A549 (cell line): Measurements from ENCODE around the gene PPP2R3C. TPM values are rescaled to one million over a fixed set of nuclear protein-coding genes. Genes with fewer than 3 reads are reported as not detected.

Experiments
- ATAC-seq, 2 experiments: fragments of 200-7000 bp in 1 of 2; fragments of >200 bp in 1 of 2; cut with Nextera tagmentation in 1 of 2; cut with Tn5 transposase in 1 of 2; 3 replicates each; pipeline versions ENCODE4 v1.8.0 to v1.9.1; 2018 to 2020; ENCODE audit warnings: mild to moderate bottlenecking in 1 of 2, moderate library complexity in 1 of 2
- CTCF ChIA-PET: fragments of 300-600 bp; sonication (Branson Sonifier 250); formaldehyde crosslinking; extraction: SDS; loops from one replicate; lab custom pipeline; 2021; ENCODE audit warnings: antibody characterized with exemption, inconsistent platforms; lab: Yijun Ruan, JAX
- POLR2A ChIA-PET: fragments of 350-600 bp; formaldehyde crosslinking; extraction: SDS; loops from one replicate; lab custom pipeline; 2021; ENCODE audit warnings: antibody characterized with exemption, inconsistent platforms; lab: Yijun Ruan, JAX
- DNase-seq, 2 experiments: peaks; one replicate each; pipeline versions ENCODE4 v3.0.0 to v3.0.0-alpha.2; 2011 to 2016; ENCODE audit warnings: low read depth in 1 of 2, low spot score in 1 of 2
- FAIRE-seq: peaks from 2 replicates; lab custom pipeline; 2011; peaks lifted over from hg19 to GRCh38; lab: Jason Lieb, UNC
- H3K27ac ChIP-seq, 2 experiments: fragments of >200 bp; sonication (Bioruptor Twin); formaldehyde crosslinking; 3 replicates each; pipeline ENCODE4 v1.5.1; 2016 to 2017
- H3K4me1 ChIP-seq: fragments of >200 bp; sonication (Bioruptor Twin); formaldehyde crosslinking; 3 replicates; pipeline ENCODE4 v1.6.1; 2016
- H3K4me2 ChIP-seq: fragments of >200 bp; sonication (Bioruptor Twin); formaldehyde crosslinking; 3 replicates; pipeline ENCODE4 v1.6.1; 2016
- H3K4me3 ChIP-seq: fragments of >200 bp; sonication (Bioruptor Twin); formaldehyde crosslinking; 3 replicates; pipeline ENCODE4 v1.5.1; 2016
- H3K9me3 ChIP-seq: fragments of >200 bp; sonication (Bioruptor Twin); formaldehyde crosslinking; 3 replicates; pipeline ENCODE4 v1.6.1; 2016
- ATOH8 ChIP-seq: fragments of 250-450 bp; sonication (Bioruptor Pico); IDR thresholded peaks from 2 replicates; pipeline ENCODE4 v1.5.0; 2020; ENCODE audit warnings: low read depth, mild to moderate bottlenecking, moderate library complexity
- BCL3 ChIP-seq: fragments of >200 bp; sonication (Bioruptor Twin); formaldehyde crosslinking; IDR thresholded peaks from 3 replicates; pipeline ENCODE4 v1.6.1; 2016
- E2F6 ChIP-seq: IDR thresholded peaks from 2 replicates; pipeline ENCODE4 v1.6.1; 2012; ENCODE audit warnings: low read depth, borderline replicate concordance
- EHF ChIP-seq: fragments of 250-450 bp; sonication (Bioruptor Pico); IDR thresholded peaks from 2 replicates; pipeline ENCODE4 v1.5.0; 2020; ENCODE audit warnings: mild to moderate bottlenecking
- ELK1 ChIP-seq: fragments of 150-350 bp; IDR thresholded peaks from 2 replicates; pipeline ENCODE4 v1.6.1; 2014; ENCODE audit warnings: low read depth, mild to moderate bottlenecking, low read length
- FOSL2 ChIP-seq, 2 experiments: fragments of 450-650 bp in 1 of 2; fragments of >200 bp in 1 of 2; sonication (Bioruptor Twin) in 1 of 2; formaldehyde crosslinking; IDR thresholded peaks; 2 replicates each; pipeline versions ENCODE4 v1.5.0 to v1.6.1; 2016 to 2020; ENCODE audit warnings: mild to moderate bottlenecking in 1 of 2, moderate library complexity in 1 of 2
- HDAC2 ChIP-seq: fragments of 200-600 bp; sonication (generic); IDR thresholded peaks from 2 replicates; pipeline ENCODE4 v1.6.1; 2016
- HES2 ChIP-seq: fragments of >200 bp; sonication (Bioruptor Twin); formaldehyde crosslinking; IDR thresholded peaks from 2 replicates; pipeline ENCODE4 v1.6.1; 2016
- JUNB ChIP-seq: fragments of >200 bp; sonication (Bioruptor Twin); formaldehyde crosslinking; IDR thresholded peaks from 2 replicates; pipeline ENCODE4 v1.6.1; 2016
- KDM1A ChIP-seq: fragments of 200-600 bp; sonication (generic); IDR thresholded peaks from 2 replicates; pipeline ENCODE4 v1.6.1; 2016; ENCODE audit warnings: low read depth, mild to moderate bottlenecking
- MAFK ChIP-seq: fragments of 450-650 bp; IDR thresholded peaks from 2 replicates; pipeline ENCODE4 v1.6.1; 2014; ENCODE audit not compliant: partially characterized antibody
- MAX ChIP-seq: IDR thresholded peaks from 2 replicates; pipeline ENCODE4 v1.6.1; 2012
- REST ChIP-seq: fragments of 200-600 bp; sonication (generic); IDR thresholded peaks from 2 replicates; pipeline ENCODE4 v1.6.1; 2016; ENCODE audit warnings: antibody characterized with exemption, mild to moderate bottlenecking, moderate library complexity
- RNF2 ChIP-seq: fragments of 200-600 bp; sonication (generic); IDR thresholded peaks from 2 replicates; pipeline ENCODE4 v1.6.1; 2016; ENCODE audit warnings: low read depth, mild to moderate bottlenecking, antibody characterized with exemption, moderate library complexity, borderline replicate concordance
- SREBF2 ChIP-seq: fragments of 450-650 bp; IDR thresholded peaks from 2 replicates; pipeline ENCODE4 v1.6.1; 2014; ENCODE audit warnings: mild to moderate bottlenecking, moderate library complexity
- ZFP36 ChIP-seq: fragments of 450-650 bp; IDR thresholded peaks from 2 replicates; pipeline ENCODE4 v1.6.1; 2014; ENCODE audit warnings: borderline replicate concordance; ENCODE audit not compliant: partially characterized antibody
- ZSCAN20 ChIP-seq: fragments of 250-450 bp; sonication (Bioruptor Pico); IDR thresholded peaks from 2 replicates; pipeline ENCODE4 v1.8.0; 2022; ENCODE audit warnings: mild to moderate bottlenecking, moderate library complexity
- WGBS: methylation state at CpG from one replicate; pipeline ENCODE4 v1.1.6; 2017; ENCODE audit errors: missing lambda C conversion rate; 5-methylcytosine and 5-hydroxymethylcytosine counted together
- polyA plus RNA-seq, 4 experiments: library from polyadenylated mRNA; depleted of rRNA in 3 of 4; stranded (reverse); fragments of >200 nt; fragmentation: RNase III in 1 of 4; extraction: RNeasy Plus Mini Kit Qiagen cat#74134 plus additional on column Dnase treatment in 1 of 4; gene quantifications; 2 replicates in 3 of 4; 3 replicates in 1 of 4; pipeline ENCODE4 v1.2.3, GENCODE V29; 2011 to 2017

PPP2R3C gene
- polyA plus RNA-seq, 2 of the 4 experiments (the other 2 are of a cell fraction), result 19.2 to 32.1 TPM

GRCh38 chr14:35158491-35158890 lies 36.7 kb upstream of the PPP2R3C start:
- CTCF ChIA-PET, result interaction anchor here (1.0 to 1.3 kb wide), 3 partner anchors 18 to 264 kb away, joined by 3 to 5 read pairs (median 3); no protein-coding TSS in a partner anchor
- H3K27ac ChIP-seq, result peak overlapping the region in 1 of 2 experiments; percentile 45; a peak in 2 of 6 replicates
- WGBS, result 95% methylated on average over 2 of the region's 2 CpGs
- TF ChIP-seq MAX (no peak), BCL3 (no peak), REST (no peak), ELK1 (no peak), EHF (no peak), ZFP36 (no peak), SREBF2 (no peak), HES2 (no peak), KDM1A (no peak), MAFK (no peak), HDAC2 (no peak), E2F6 (no peak)
- TF ChIP-seq, all 56 proteins: peak for 0
- Histone ChIP-seq H3K9me3 (no peaks in the 10 kb centered on the region), H3K4me3 (no peak overlapping the region), H3K4me2 (no peak overlapping the region), H3K4me1 (peaks cover 48% of the 10 kb centered on the region)
- DNase-seq, result no peak
- no peak for ATAC-seq
- peak; percentile 36 for FAIRE-seq
- POLR2A ChIA-PET, result no interaction called here

GRCh38 chr14:35155962-35156361 lies 34.2 kb upstream of the PPP2R3C start:
- WGBS, result 3% methylated on average over 1 of the region's 1 CpG
- DNase-seq (peak in 1 of 2 experiments; percentile 16), ATAC-seq (peak in 1 of 2 experiments; percentile 37; a peak in 2 of 6 replicates), FAIRE-seq (no peak)
- Histone ChIP-seq H3K4me3 (no peak overlapping the region), H3K4me1 (peaks cover 34% of the 10 kb centered on the region), H3K27ac (peak overlapping the region in 1 of 2 experiments; percentile 66; a peak in 3 of 6 replicates), H3K4me2 (peak overlapping the region; percentile 40), H3K9me3 (no peaks in the 10 kb centered on the region)
- ChIA-PET CTCF (interaction anchor here (0.6 kb wide), 1 partner anchor 433 kb away, joined by 3 read pairs; no protein-coding TSS in a partner anchor), POLR2A (no interaction called here)
- TF ChIP-seq ZSCAN20, result no peak
- TF ChIP-seq FOSL2 (IDR thresholded peaks at IDR 0.05), result no peak
- no peak for TF ChIP-seq FOSL2 (CRISPR knock-in tag; IDR thresholded peaks at IDR 0.05)
- no peak for TF ChIP-seq RNF2
- TF ChIP-seq ATOH8, result no peak
- TF ChIP-seq REST, result no peak
- TF ChIP-seq MAFK, result no peak
- TF ChIP-seq JUNB, result no peak
